ENCODE measurements around the gene ZNF362. TPM values are rescaled to one million over a fixed set of nuclear protein-coding genes. Genes with fewer than 3 reads are reported as not detected.
A peak's percentile ranks its signal among the peaks of the same experiment; 100 is the strongest.

The ZNF362 gene
- total RNA-seq, 1 donor = 13.4 TPM

DNA sequence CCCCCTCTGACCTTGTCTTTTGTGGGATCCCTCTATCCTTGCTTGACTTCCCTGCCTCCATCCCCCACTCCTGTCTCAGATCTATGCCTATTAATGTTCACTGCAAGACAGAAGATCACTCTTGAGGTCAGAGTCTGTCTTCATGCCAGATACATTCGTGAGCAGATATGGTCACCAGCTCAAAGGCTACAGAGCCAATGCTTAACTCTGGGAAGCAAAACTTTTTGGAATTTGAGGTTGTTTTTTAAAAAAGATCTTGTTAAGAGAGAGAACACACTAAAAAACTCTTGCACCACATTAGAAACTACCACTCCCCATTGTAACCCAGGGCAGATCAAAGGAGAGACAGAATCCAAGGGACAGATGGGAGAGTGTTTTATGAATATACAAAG, 81.8 kb downstream of the ZNF362 start:
- TF ChIP-seq, protein P1, sequence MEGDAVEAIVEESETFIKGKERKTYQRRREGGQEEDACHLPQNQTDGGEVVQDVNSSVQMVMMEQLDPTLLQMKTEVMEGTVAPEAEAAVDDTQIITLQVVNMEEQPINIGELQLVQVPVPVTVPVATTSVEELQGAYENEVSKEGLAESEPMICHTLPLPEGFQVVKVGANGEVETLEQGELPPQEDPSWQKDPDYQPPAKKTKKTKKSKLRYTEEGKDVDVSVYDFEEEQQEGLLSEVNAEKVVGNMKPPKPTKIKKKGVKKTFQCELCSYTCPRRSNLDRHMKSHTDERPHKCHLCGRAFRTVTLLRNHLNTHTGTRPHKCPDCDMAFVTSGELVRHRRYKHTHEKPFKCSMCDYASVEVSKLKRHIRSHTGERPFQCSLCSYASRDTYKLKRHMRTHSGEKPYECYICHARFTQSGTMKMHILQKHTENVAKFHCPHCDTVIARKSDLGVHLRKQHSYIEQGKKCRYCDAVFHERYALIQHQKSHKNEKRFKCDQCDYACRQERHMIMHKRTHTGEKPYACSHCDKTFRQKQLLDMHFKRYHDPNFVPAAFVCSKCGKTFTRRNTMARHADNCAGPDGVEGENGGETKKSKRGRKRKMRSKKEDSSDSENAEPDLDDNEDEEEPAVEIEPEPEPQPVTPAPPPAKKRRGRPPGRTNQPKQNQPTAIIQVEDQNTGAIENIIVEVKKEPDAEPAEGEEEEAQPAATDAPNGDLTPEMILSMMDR (IDR thresholded peaks at IDR 0.05; ENCODE audit: extremely low read depth, low read depth, low read length) = no peak
- no peaks in the 10 kb centered on the region for H3K27me3 ChIP-seq (ENCODE audit: insufficient read depth, low read length)
- H3K4me1 ChIP-seq (ENCODE audit: insufficient read depth, low read length) = peaks cover 95% of the 10 kb centered on the region
- H4K20me1 ChIP-seq (ENCODE audit: insufficient read depth, low read length) = peaks cover 73% of the 10 kb centered on the region
- H3K4me3 ChIP-seq (ENCODE audit: insufficient read depth, low read length) = no peak overlapping the region
- no peak for DNase-seq (ENCODE audit: insufficient read length, low spot score, missing footprints)
- H2AFZ ChIP-seq (ENCODE audit: low read length) = no peak overlapping the region
- H3K36me3 ChIP-seq (ENCODE audit: insufficient read depth, low read length) = peaks cover 45% of the 10 kb centered on the region
- H3K9me3 ChIP-seq (ENCODE audit: low read depth, low read length) = no peaks in the 10 kb centered on the region
- peak overlapping the region; percentile 62 for H3K4me2 ChIP-seq (ENCODE audit: insufficient read depth, low read length)
- H3K27ac ChIP-seq (ENCODE audit: low read depth, low read length) = peak overlapping the region; percentile 96
- H3K79me2 ChIP-seq (ENCODE audit: insufficient read depth, low read length) = peaks cover 100% of the 10 kb centered on the region

DNA sequence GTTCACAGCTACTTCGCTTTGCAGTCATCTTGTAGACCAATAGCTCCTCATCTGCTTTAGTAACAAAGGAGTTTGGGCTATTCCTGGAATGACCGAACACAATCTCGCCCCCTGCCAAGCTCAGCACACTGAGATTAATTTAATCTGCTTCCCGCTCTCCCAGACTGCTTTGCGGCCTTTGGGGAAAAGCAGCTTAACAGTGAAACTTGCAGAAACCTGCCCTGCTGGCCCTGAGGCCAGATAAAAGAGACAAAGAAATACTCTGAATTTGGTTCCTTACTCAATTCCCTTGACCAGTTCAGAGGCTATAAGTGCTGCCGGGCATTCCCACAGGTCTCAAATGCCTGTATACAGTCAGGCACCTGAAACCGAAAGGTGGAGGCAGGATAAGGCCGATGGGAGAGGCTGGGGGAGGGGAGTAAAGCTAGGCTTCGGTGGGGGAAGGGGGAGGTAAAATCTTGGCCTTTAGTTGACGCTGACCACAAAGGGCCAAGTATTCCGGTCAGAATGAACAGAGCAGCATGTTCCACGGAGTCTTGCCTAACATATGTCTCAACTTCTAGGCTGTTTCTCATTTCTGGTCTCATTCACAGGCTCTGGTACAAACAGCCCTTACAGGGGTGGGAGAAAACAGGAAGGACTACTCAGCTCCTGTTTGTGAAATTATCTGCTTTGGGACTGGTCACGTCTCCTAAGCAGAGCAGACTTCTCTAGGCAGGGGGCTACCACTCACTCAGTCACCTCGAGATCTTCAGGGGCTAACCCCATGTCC, 82.3 kb downstream of the ZNF362 start:
- Histone ChIP-seq H2AFZ (ENCODE audit: low read length) (no peak overlapping the region), H3K79me2 (ENCODE audit: insufficient read depth, low read length) (peaks cover 100% of the 10 kb centered on the region), H3K27me3 (ENCODE audit: insufficient read depth, low read length) (no peaks in the 10 kb centered on the region), H3K9me3 (ENCODE audit: low read depth, low read length) (no peaks in the 10 kb centered on the region), H3K4me3 (ENCODE audit: insufficient read depth, low read length) (peak overlapping the region; percentile 23), H3K36me3 (ENCODE audit: insufficient read depth, low read length) (peaks cover 42% of the 10 kb centered on the region), H4K20me1 (ENCODE audit: insufficient read depth, low read length) (peaks cover 70% of the 10 kb centered on the region), H3K4me2 (ENCODE audit: insufficient read depth, low read length) (peak overlapping the region; percentile 62), H3K27ac (ENCODE audit: low read depth, low read length) (peak overlapping the region; percentile 96), H3K4me1 (ENCODE audit: insufficient read depth, low read length) (peaks cover 95% of the 10 kb centered on the region)
- no peak for DNase-seq (ENCODE audit: insufficient read length, low spot score, missing footprints)
- TF ChIP-seq, protein P1 (IDR thresholded peaks at IDR 0.05; ENCODE audit: extremely low read depth, low read depth, low read length) = no peak

DNA sequence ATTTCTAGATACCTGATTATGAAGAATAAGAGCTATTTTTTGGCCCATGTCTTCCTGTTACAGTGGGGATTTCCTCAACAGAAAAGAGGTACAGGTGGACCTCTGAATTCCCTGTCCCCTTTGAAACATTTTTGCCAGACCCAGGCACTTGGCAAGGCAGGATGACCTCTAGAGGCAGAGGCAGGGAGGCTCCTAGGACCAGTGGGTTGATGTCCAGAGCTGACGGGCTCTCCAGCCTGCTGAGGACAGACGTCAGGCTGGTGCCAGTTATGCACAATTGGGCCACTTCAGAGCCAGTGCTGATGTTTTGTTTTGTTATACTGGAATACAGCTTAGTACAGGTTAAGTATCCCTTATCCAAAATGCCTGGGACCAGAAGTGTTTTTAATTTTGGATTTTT, 83.1 kb downstream of the ZNF362 start:
- no peak for DNase-seq (ENCODE audit: insufficient read length, low spot score, missing footprints)
- H4K20me1 ChIP-seq (ENCODE audit: insufficient read depth, low read length) = peaks cover 74% of the 10 kb centered on the region
- H3K4me3 ChIP-seq (ENCODE audit: insufficient read depth, low read length) = no peak overlapping the region

DNA sequence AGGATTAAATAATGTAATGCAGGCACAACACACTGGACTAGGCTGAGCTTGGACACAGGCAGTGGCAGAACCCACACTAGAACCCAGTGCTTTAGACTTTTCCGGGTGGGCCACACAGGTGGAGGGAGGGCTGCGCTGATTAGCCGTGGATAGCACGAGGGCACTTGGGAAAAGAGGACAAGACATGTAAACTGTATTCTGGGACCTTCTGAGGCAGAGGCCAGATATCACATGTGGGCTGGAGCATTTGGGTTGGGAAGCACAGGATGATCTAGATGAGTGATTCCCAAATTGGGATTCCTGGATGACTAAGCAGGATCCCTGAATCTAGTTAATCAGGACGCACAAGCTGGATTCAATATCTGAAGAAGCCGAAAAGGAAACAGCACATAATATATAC, 84.9 kb downstream of the ZNF362 start:
- no peak for DNase-seq (ENCODE audit: insufficient read length, low spot score, missing footprints)
- peaks cover 41% of the 10 kb centered on the region for H3K36me3 ChIP-seq (ENCODE audit: insufficient read depth, low read length)
- H3K27ac ChIP-seq (ENCODE audit: low read depth, low read length) = peak overlapping the region; percentile 96

More for the DNA sequence above, 83.1 kb downstream of the ZNF362 start:
- H3K27ac ChIP-seq (ENCODE audit: low read depth, low read length) = peak overlapping the region; percentile 96
- H3K79me2 ChIP-seq (ENCODE audit: insufficient read depth, low read length) = peaks cover 100% of the 10 kb centered on the region
- H3K9me3 ChIP-seq (ENCODE audit: low read depth, low read length) = no peaks in the 10 kb centered on the region
- TF ChIP-seq, protein P1 (IDR thresholded peaks at IDR 0.05; ENCODE audit: extremely low read depth, low read depth, low read length) = peak; percentile 23
- no peak overlapping the region for H2AFZ ChIP-seq (ENCODE audit: low read length)
- peaks cover 95% of the 10 kb centered on the region for H3K4me1 ChIP-seq (ENCODE audit: insufficient read depth, low read length)
- no peaks in the 10 kb centered on the region for H3K27me3 ChIP-seq (ENCODE audit: insufficient read depth, low read length)
- H3K4me2 ChIP-seq (ENCODE audit: insufficient read depth, low read length) = peak overlapping the region; percentile 62
- peaks cover 42% of the 10 kb centered on the region for H3K36me3 ChIP-seq (ENCODE audit: insufficient read depth, low read length)

More for the DNA sequence above, 84.9 kb downstream of the ZNF362 start:
- no peaks in the 10 kb centered on the region for H3K9me3 ChIP-seq (ENCODE audit: low read depth, low read length)
- TF ChIP-seq, protein P1 (IDR thresholded peaks at IDR 0.05; ENCODE audit: extremely low read depth, low read depth, low read length) = no peak
- H4K20me1 ChIP-seq (ENCODE audit: insufficient read depth, low read length) = peaks cover 71% of the 10 kb centered on the region
- no peaks in the 10 kb centered on the region for H3K27me3 ChIP-seq (ENCODE audit: insufficient read depth, low read length)
- no peak overlapping the region for H2AFZ ChIP-seq (ENCODE audit: low read length)
- H3K4me1 ChIP-seq (ENCODE audit: insufficient read depth, low read length) = peaks cover 98% of the 10 kb centered on the region
- peak overlapping the region; percentile 29 for H3K4me2 ChIP-seq (ENCODE audit: insufficient read depth, low read length)
- H3K79me2 ChIP-seq (ENCODE audit: insufficient read depth, low read length) = peaks cover 100% of the 10 kb centered on the region
- no peak overlapping the region for H3K4me3 ChIP-seq (ENCODE audit: insufficient read depth, low read length)

Data from osteoblast (primary cell).